ENCODE data around the gene MEN1. TPM values are rescaled to one million over a fixed set of nuclear protein-coding genes. Genes with fewer than 3 reads are reported as not detected.

Gene MEN1
- total and polyA plus RNA-seq, 7 experiments from 2014 or later = 25.7 to 54.9 (median 38.0) TPM

DNA sequence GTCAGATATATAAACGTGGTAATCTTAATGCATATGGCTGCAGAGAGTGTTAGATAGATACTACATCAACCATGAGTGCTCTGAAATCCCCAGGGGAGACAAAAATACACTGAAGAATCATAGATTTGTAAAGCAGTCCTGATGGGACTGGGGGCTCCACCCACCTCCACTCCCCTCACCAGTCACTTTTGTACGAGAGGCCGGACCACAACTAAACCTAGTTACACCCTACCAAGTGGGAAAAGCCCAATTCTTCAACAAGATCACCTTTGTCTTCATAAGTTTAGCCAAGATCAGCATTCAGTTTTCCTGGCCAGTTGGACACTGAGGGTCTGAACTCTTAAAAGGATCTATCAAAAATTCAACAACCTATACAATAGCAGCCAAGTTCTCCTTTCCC, 33.5 kb downstream of the MEN1 start:
- Mint-ChIP-seq H3K4me1 (peaks cover 63 to 83% (median 79%) of the 10 kb centered on the region in 7 donors), H3K27me3 (peaks cover 0 to 5% (median 0%) of the 10 kb centered on the region in 5 donors), H3K27ac (peak overlapping the region; percentile 78 to 95 (median 94)), H3K4me3 (peak overlapping the region; percentile 86 to 97 (median 92)), H3K9me3 (peaks cover 0 to 18% (median 0%) of the 10 kb centered on the region in 11 donors), H3K36me3 (peaks cover 13 to 56% (median 49%) of the 10 kb centered on the region in 5 donors)
- peak overlapping the region; percentile 80 for H3K27ac ChIP-seq (ENCODE audit: low read depth, low read length)
- no peaks in the 10 kb centered on the region for H3K27me3 ChIP-seq (ENCODE audit: control insufficient read depth in 2 of 2, insufficient read depth in 2 of 2, low read length in 2 of 2)
- intact Hi-C loops (cut with micrococcal nuclease) = loop anchor here (1.0 to 10.0 kb wide), 3 partner anchors 9 to 648 kb away; partner anchors contain the start of genes NEAT1 (in 1 of the 2) and POLA2 (in 1 of the 2)
- no peak for DNase-seq
- ATAC-seq = no peak
- CTCF ChIA-PET = interaction anchor here (1.1 to 19.1 kb wide), 4 partner anchors 9 to 71 kb away, joined by 3 to 305 read pairs (median 39); partner anchors contain the start of genes PYGM and RASGRP2
- peaks cover 39 to 54% (median 51%) of the 10 kb centered on the region in 3 experiments for H3K36me3 ChIP-seq (ENCODE audit: control insufficient read depth in 2 of 3, insufficient read depth in 3 of 3, low read length in 3 of 3)
- POLR2A ChIA-PET = interaction anchor here (0.9 to 30.7 kb wide), 10 partner anchors 9 to 336 kb away, joined by 3 to 1956 read pairs (median 8); partner anchors contain the start of genes EHD1, MAP4K2, MEN1 and PYGM
- no peaks in the 10 kb centered on the region for H3K9me3 ChIP-seq (ENCODE audit: control insufficient read depth in 2 of 3, low read length in 3 of 3)
- peaks cover 63 to 66% of the 10 kb centered on the region in 2 donors for H3K4me1 ChIP-seq (ENCODE audit: control insufficient read depth in 2 of 2, insufficient read depth in 2 of 2, low read length in 2 of 2)
- peak overlapping the region; percentile 94 for H3K4me3 ChIP-seq (ENCODE audit: low read length)

DNA sequence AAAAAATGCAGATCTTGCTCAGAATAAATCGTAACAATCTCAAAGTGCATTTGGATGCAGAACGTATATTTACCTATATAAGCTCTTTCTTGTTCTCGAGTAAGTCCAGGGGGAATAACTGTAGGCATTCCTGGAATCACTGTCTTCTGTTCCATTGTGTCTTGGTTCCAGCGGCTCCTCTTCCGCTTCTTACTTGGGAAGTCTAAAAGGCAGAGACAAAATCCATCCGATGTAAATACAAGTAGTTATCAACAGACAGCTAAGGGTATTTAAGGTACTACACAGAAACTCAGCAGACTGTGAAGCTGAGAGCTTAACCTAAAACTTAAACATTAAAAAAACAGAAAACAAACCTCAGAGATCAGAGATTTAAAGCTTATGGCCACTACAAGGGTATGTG, 33.9 kb downstream of the MEN1 start:
- Histone ChIP-seq H3K27ac (ENCODE audit: low read depth, low read length) (peak overlapping the region; percentile 80), H3K4me3 (ENCODE audit: low read length) (peak overlapping the region; percentile 94), H3K36me3 (ENCODE audit: control insufficient read depth in 2 of 3, insufficient read depth in 3 of 3, low read length in 3 of 3) (peaks cover 40 to 59% (median 55%) of the 10 kb centered on the region in 3 experiments), H3K4me1 (ENCODE audit: control insufficient read depth in 2 of 2, insufficient read depth in 2 of 2, low read length in 2 of 2) (peaks cover 64 to 69% of the 10 kb centered on the region in 2 donors), H3K27me3 (ENCODE audit: control insufficient read depth in 2 of 2, insufficient read depth in 2 of 2, low read length in 2 of 2) (no peaks in the 10 kb centered on the region), H3K9me3 (ENCODE audit: control insufficient read depth in 2 of 3, low read length in 3 of 3) (no peaks in the 10 kb centered on the region)
- Mint-ChIP-seq H3K27ac (peak overlapping the region; percentile 78 to 95 (median 94)), H3K9me3 (peaks cover 0 to 18% (median 0%) of the 10 kb centered on the region in 11 donors), H3K4me1 (peaks cover 66 to 87% (median 83%) of the 10 kb centered on the region in 7 donors), H3K36me3 (peaks cover 13 to 60% (median 53%) of the 10 kb centered on the region in 5 donors), H3K4me3 (peak overlapping the region; percentile 86 to 97 (median 92)), H3K27me3 (peaks cover 0 to 5% (median 0%) of the 10 kb centered on the region in 5 donors)
- DNase-seq (no peak), ATAC-seq (no peak)
- POLR2A ChIA-PET = interaction anchor here (0.8 to 30.7 kb wide), 12 partner anchors 10 to 458 kb away, joined by 3 to 1956 read pairs (median 6); partner anchors contain the start of genes MAP4K2, MEN1, PRDX5 and PYGM
- intact Hi-C loops (cut with micrococcal nuclease) = loop anchor here in 1 of 2 donors (10.0 kb wide), 1 partner anchor 648 kb away; the partner anchor contains the start of gene NEAT1
- CTCF ChIA-PET = interaction anchor here (1.1 to 19.1 kb wide), 5 partner anchors 9 to 71 kb away, joined by 3 to 305 read pairs (median 21); partner anchors contain the start of genes MAP4K2, PYGM and RASGRP2

DNA sequence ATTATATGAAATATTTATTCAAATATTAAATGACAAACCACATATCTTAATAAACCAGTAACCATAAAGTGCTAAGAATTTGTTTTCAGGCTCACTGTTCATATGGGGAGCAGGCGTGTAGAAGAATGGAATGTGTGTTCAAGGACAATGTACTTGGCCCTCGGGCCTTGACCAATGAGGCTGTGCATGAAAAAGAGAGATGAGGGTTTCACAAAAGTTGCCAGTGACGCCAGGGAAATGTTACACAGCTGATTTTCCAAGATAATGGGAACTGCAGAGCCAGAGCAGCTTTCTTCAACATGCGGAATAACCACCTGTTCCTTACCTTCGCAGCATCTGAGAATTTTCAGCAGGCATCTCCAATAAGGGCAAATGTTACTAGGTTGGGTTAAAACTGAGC, 36.2 kb downstream of the MEN1 start:
- no peaks in the 10 kb centered on the region for H3K9me3 ChIP-seq (ENCODE audit: control insufficient read depth in 2 of 3, low read length in 3 of 3)

DNA sequence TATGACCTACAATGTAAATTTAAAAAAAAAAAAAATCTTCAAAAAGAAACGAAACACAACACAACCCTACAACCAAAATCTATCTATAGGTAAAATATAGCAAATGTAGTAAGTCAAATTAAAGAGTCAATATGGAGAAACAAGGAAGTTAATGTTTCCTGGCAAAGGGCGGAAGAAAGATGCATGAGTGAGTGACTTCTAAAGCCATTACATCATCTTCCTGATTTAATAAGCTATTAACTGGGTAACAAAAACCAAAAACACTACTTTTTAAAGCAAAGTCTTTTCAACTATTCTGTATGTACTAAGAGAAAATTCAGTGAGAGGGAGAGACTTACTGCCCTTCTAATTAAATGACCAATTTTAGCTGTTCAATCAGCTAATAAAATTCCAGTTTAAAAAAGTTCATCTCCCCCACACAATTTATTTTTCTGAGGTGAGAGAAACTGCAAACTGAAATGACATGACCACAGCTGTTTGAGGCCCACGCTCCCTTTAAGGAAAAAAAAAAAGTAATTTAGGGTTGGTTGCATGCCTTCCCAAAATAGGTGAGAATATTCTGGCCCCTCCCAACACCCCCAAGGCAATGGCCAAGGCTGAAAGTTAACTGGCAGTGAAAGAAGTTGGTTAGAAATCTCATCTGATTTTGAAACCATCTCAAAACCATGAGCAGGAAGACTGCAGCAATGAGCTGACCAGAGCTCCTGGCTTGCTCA, 37.9 kb downstream of the MEN1 start:
- Histone ChIP-seq H3K36me3 (ENCODE audit: control insufficient read depth in 2 of 3, insufficient read depth in 3 of 3, low read length in 3 of 3) (peaks cover 76 to 98% (median 95%) of the 10 kb centered on the region in 3 experiments), H3K27ac (ENCODE audit: low read depth, low read length) (peak overlapping the region; percentile 51), H3K27me3 (ENCODE audit: control insufficient read depth in 2 of 2, insufficient read depth in 2 of 2, low read length in 2 of 2) (no peaks in the 10 kb centered on the region), H3K4me3 (ENCODE audit: low read length) (no peak overlapping the region), H3K9me3 (ENCODE audit: control insufficient read depth in 2 of 3, low read length in 3 of 3) (no peaks in the 10 kb centered on the region), H3K4me1 (ENCODE audit: control insufficient read depth in 2 of 2, insufficient read depth in 2 of 2, low read length in 2 of 2) (peaks cover 62 to 88% of the 10 kb centered on the region in 2 donors)
- Mint-ChIP-seq H3K4me3 (peak overlapping the region; percentile 41 to 95 (median 65)), H3K27ac (peak overlapping the region; percentile 58 to 89 (median 77)), H3K27me3 (no peaks in the 10 kb centered on the region), H3K9me3 (peaks cover 0 to 10% (median 0%) of the 10 kb centered on the region in 11 donors), H3K4me1 (peaks cover 63 to 100% (median 96%) of the 10 kb centered on the region in 7 donors), H3K36me3 (peaks cover 27 to 97% (median 79%) of the 10 kb centered on the region in 5 donors)
- intact Hi-C loops (cut with micrococcal nuclease) = loop anchor here in 1 of 2 donors (10.0 kb wide), 1 partner anchor 652 kb away; the partner anchor contains the start of gene NEAT1
- DNase-seq (no peak), ATAC-seq (no peak)
- ChIA-PET CTCF (interaction anchor here (0.7 to 19.1 kb wide), 7 partner anchors 9 to 1426 kb away, joined by 3 to 305 read pairs (median 8); partner anchors contain the start of genes PYGM and RASGRP2), POLR2A (interaction anchor here (0.6 to 30.7 kb wide), 10 partner anchors 10 to 653 kb away, joined by 3 to 1956 read pairs (median 4); partner anchors contain the start of genes PYGM and RASGRP2)

More for the DNA sequence above, 36.2 kb downstream of the MEN1 start:
- ATAC-seq (no peak), DNase-seq (no peak)
- Mint-ChIP-seq H3K9me3 (peaks cover 0 to 17% (median 0%) of the 10 kb centered on the region in 11 donors), H3K4me3 (peak overlapping the region; percentile 40 to 95 (median 90)), H3K27me3 (peaks cover 0 to 5% (median 0%) of the 10 kb centered on the region in 5 donors), H3K27ac (peak overlapping the region in 7 of 9 donors; percentile 17 to 94 (median 40)), H3K4me1 (peaks cover 54 to 86% (median 84%) of the 10 kb centered on the region in 7 donors), H3K36me3 (peaks cover 17 to 83% (median 67%) of the 10 kb centered on the region in 5 donors)
- intact Hi-C loops (cut with micrococcal nuclease) = loop anchor here in 1 of 2 donors (10.0 kb wide), 1 partner anchor 651 kb away; the partner anchor contains the start of gene NEAT1
- peaks cover 56 to 71% of the 10 kb centered on the region in 2 donors for H3K4me1 ChIP-seq (ENCODE audit: control insufficient read depth in 2 of 2, insufficient read depth in 2 of 2, low read length in 2 of 2)
- H3K36me3 ChIP-seq (ENCODE audit: control insufficient read depth in 2 of 3, insufficient read depth in 3 of 3, low read length in 3 of 3) = peaks cover 60 to 82% (median 78%) of the 10 kb centered on the region in 3 experiments
- CTCF ChIA-PET = interaction anchor here (0.6 to 19.1 kb wide), 4 partner anchors 11 to 29 kb away, joined by 3 to 305 read pairs (median 32); partner anchors contain the start of genes MAP4K2, PYGM and RASGRP2
- peak overlapping the region; percentile 6 for H3K27ac ChIP-seq (ENCODE audit: low read depth, low read length)
- H3K27me3 ChIP-seq (ENCODE audit: control insufficient read depth in 2 of 2, insufficient read depth in 2 of 2, low read length in 2 of 2) = no peaks in the 10 kb centered on the region
- H3K4me3 ChIP-seq (ENCODE audit: low read length) = no peak overlapping the region
- POLR2A ChIA-PET = interaction anchor here (0.9 to 30.7 kb wide), 12 partner anchors 9 to 102 kb away, joined by 3 to 1956 read pairs (median 4); partner anchors contain the start of genes MAP4K2, PYGM and RASGRP2

DNA sequence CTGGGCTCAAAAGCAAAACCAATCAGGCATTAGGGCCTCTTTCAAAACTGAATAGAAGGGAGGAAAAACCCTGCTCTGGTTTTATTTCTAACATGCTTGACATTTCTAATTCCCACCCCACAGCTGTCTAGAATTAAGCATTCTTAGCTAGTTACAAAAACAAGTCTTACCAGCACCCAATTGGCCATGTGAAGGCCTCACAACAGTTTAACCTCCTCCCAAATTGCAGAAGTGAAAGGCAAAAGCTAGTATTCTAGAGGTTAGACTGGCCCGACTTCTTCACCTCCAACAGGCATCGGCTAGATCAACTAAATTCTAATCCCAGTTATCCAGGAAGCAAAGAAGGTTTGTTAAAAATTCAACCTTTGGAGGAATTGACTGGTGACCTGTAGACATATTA, 38.5 kb downstream of the MEN1 start:
- no peak for ATAC-seq
- CTCF ChIA-PET = interaction anchor here (0.8 to 19.1 kb wide), 7 partner anchors 9 to 266 kb away, joined by 3 to 305 read pairs (median 4); partner anchors contain the start of genes PYGM and RASGRP2
- H3K4me1 Mint-ChIP-seq = peaks cover 63 to 100% (median 96%) of the 10 kb centered on the region in 7 donors
- peaks cover 27 to 96% (median 77%) of the 10 kb centered on the region in 5 donors for H3K36me3 Mint-ChIP-seq
- Histone ChIP-seq H3K4me1 (ENCODE audit: control insufficient read depth in 2 of 2, insufficient read depth in 2 of 2, low read length in 2 of 2) (peaks cover 64 to 92% of the 10 kb centered on the region in 2 donors), H3K9me3 (ENCODE audit: control insufficient read depth in 2 of 3, low read length in 3 of 3) (no peaks in the 10 kb centered on the region), H3K36me3 (ENCODE audit: control insufficient read depth in 2 of 3, insufficient read depth in 3 of 3, low read length in 3 of 3) (peaks cover 76 to 98% (median 95%) of the 10 kb centered on the region in 3 experiments), H3K27ac (ENCODE audit: low read depth, low read length) (peak overlapping the region; percentile 51), H3K27me3 (ENCODE audit: control insufficient read depth in 2 of 2, insufficient read depth in 2 of 2, low read length in 2 of 2) (no peaks in the 10 kb centered on the region), H3K4me3 (ENCODE audit: low read length) (peak overlapping the region; percentile 3)
- POLR2A ChIA-PET = interaction anchor here (0.6 to 39.7 kb wide), 9 partner anchors 7 to 1117 kb away, joined by 3 to 1956 read pairs (median 4); partner anchors contain the start of genes PYGM, RASGRP2 and SF1
- H3K4me3 Mint-ChIP-seq = peak overlapping the region; percentile 18 to 95 (median 62)
- H3K27ac Mint-ChIP-seq = peak overlapping the region; percentile 58 to 89 (median 77)
- peaks cover 0 to 6% (median 0%) of the 10 kb centered on the region in 11 donors for H3K9me3 Mint-ChIP-seq
- H3K27me3 Mint-ChIP-seq = no peaks in the 10 kb centered on the region
- intact Hi-C loops (cut with micrococcal nuclease) = loop anchor here in 1 of 2 donors (10.0 kb wide), 1 partner anchor 653 kb away; the partner anchor contains the start of gene NEAT1
- DNase-seq = no peak
